BJ (cell line): ENCODE data around the gene HLA-G. TPM values are rescaled to one million over a fixed set of nuclear protein-coding genes. Genes with fewer than 3 reads are reported as not detected.

Experiments
- CTCF ChIA-PET: fragments of 350-600 bp; formaldehyde crosslinking; extraction: SDS; loops from one replicate; lab custom pipeline; 2021; ENCODE audit warnings: antibody characterized with exemption, inconsistent platforms; lab: Yijun Ruan, JAX
- POLR2A ChIA-PET: fragments of 300-600 bp; sonication (Branson Sonifier 250); formaldehyde crosslinking; extraction: SDS; loops from one replicate; lab custom pipeline; 2021; ENCODE audit warnings: antibody characterized with exemption; lab: Charles Lee
- DNase-seq: peaks from one replicate; pipeline ENCODE4 v3.0.0-alpha.2; 2011; ENCODE audit warnings: low read depth
- H3K27me3 ChIP-seq: 2 replicates; pipeline ENCODE4 v1.6.0; 2011; ENCODE audit warnings: low read length; ENCODE audit not compliant: control insufficient read depth, insufficient read depth
- H3K36me3 ChIP-seq: 2 replicates; pipeline ENCODE4 v1.5.1; 2011; ENCODE audit warnings: low read length; ENCODE audit not compliant: control insufficient read depth, insufficient read depth
- H3K4me3 ChIP-seq: 2 replicates; pipeline ENCODE4 v1.5.1; 2011; ENCODE audit warnings: low read depth, mild to moderate bottlenecking, control low read depth, low read length
- polyA plus RNA-seq: library from polyadenylated mRNA; depleted of rRNA; stranded (reverse); fragments of >200 nt; gene quantifications from 2 replicates; pipeline ENCODE4 v1.2.3, GENCODE V29; 2011
- TF ChIP-seq, protein P1 (sequence below): IDR thresholded peaks from 2 replicates; pipeline ENCODE4 v1.5.1; 2011; ENCODE audit warnings: low read depth, mild to moderate bottlenecking, control low read depth, inconsistent platforms, low read length, moderate library complexity; ENCODE audit not compliant: insufficient read depth

HLA-G gene
- polyA plus RNA-seq, 1 experiment = not detected

DNA sequence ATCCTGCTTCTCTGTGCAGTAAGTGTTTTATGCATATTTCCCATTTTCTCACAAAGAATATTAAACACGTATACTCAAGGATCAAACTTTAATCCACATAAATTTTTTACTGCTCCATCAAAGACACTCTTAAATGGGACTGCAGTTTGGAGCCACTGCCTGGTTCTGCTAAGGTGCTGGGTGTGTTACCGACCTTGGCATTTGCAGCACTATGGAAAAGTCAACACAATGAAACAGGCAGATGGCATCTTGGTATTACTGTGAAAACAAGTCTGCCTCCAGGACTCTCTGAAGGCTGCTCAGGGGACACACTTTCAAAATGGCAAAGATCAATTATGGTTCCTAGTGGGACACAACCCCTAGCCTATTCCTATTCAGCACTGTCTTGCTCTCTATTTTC, 17.3 kb upstream of the HLA-G start:
- no peak for DNase-seq
- CTCF ChIA-PET = no interaction called here
- peaks cover 2% of the 10 kb centered on the region; the same call in 1 of the 2 replicates for H3K27me3 ChIP-seq
- POLR2A ChIA-PET = no interaction called here
- TF ChIP-seq, protein P1, sequence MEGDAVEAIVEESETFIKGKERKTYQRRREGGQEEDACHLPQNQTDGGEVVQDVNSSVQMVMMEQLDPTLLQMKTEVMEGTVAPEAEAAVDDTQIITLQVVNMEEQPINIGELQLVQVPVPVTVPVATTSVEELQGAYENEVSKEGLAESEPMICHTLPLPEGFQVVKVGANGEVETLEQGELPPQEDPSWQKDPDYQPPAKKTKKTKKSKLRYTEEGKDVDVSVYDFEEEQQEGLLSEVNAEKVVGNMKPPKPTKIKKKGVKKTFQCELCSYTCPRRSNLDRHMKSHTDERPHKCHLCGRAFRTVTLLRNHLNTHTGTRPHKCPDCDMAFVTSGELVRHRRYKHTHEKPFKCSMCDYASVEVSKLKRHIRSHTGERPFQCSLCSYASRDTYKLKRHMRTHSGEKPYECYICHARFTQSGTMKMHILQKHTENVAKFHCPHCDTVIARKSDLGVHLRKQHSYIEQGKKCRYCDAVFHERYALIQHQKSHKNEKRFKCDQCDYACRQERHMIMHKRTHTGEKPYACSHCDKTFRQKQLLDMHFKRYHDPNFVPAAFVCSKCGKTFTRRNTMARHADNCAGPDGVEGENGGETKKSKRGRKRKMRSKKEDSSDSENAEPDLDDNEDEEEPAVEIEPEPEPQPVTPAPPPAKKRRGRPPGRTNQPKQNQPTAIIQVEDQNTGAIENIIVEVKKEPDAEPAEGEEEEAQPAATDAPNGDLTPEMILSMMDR = no peak
- H3K4me3 ChIP-seq = no peak overlapping the region
- H3K36me3 ChIP-seq = no peaks in the 10 kb centered on the region

DNA sequence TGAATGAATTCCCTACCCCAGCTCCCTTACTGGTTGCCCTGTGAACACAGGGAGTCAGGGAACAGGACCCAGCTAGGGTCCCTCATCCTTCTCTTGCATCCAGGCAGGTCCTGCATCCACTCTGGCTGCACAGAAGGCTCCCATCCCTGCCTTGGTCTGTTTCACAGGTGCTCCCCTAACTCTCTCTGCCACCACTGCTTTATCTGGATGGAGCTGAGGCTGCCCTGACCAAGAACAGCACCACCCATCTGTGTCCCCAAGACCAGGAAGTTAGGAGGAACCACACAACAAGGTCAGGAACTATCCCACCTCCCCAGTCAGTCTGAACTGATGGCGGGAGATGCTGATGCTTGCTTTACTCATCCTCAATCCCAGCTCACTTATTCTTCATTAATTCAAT, 16.2 kb upstream of the HLA-G start:
- Histone ChIP-seq H3K36me3 (no peaks in the 10 kb centered on the region), H3K27me3 (peaks cover 2% of the 10 kb centered on the region; the same call in 1 of the 2 replicates), H3K4me3 (no peak overlapping the region)
- TF ChIP-seq, protein P1 = no peak
- POLR2A ChIA-PET = no interaction called here
- CTCF ChIA-PET = no interaction called here
- DNase-seq = no peak

DNA sequence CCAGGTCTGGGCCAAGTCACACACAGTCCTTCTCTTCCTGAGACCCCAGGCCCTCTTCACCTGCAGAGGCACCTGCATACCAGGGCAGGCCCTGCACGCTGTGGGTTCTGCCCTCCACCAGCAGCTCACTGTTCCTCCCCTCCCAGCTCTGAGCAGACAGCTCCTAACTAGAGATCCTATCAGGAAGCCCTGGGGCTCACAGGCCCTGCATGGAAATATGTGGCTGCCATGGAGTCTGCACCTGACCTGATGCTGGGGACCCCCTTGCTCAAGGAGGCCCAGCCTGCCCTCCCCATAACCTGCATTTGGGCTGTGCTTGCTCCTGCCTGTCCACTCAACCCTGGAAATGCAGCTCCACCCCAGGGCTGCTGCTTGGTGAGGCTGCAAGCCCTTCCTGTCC, 14.6 kb upstream of the HLA-G start:
- DNase-seq = no peak
- peaks cover 2% of the 10 kb centered on the region; the same call in 1 of the 2 replicates for H3K27me3 ChIP-seq
- TF ChIP-seq, protein P1 = no peak
- H3K4me3 ChIP-seq = no peak overlapping the region
- no peaks in the 10 kb centered on the region for H3K36me3 ChIP-seq
- ChIA-PET CTCF (no interaction called here), POLR2A (no interaction called here)

DNA sequence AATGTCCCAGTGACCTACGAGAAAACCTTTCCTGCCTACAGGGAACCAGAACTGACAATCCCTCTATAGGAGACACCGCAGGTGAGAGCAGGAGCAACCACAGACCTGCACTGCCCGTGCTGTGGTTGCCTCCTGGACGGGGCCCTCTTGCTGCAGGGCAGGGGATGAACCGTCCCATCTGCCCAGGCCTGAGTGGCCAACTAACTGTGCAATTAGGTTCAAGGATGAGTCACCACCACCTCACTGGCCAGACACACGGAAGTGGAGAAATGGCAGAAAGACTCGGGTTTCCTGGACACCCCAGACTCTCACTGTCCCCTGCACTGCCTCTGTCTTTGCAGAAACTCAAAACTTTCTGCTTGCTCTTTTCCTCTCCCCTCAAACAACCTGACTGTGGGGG, 13.8 kb upstream of the HLA-G start:
- TF ChIP-seq, protein P1 = no peak
- DNase-seq = no peak
- Histone ChIP-seq H3K4me3 (no peak overlapping the region), H3K36me3 (no peaks in the 10 kb centered on the region), H3K27me3 (peaks cover 2% of the 10 kb centered on the region; the same call in 1 of the 2 replicates)
- ChIA-PET CTCF (no interaction called here), POLR2A (no interaction called here)

DNA sequence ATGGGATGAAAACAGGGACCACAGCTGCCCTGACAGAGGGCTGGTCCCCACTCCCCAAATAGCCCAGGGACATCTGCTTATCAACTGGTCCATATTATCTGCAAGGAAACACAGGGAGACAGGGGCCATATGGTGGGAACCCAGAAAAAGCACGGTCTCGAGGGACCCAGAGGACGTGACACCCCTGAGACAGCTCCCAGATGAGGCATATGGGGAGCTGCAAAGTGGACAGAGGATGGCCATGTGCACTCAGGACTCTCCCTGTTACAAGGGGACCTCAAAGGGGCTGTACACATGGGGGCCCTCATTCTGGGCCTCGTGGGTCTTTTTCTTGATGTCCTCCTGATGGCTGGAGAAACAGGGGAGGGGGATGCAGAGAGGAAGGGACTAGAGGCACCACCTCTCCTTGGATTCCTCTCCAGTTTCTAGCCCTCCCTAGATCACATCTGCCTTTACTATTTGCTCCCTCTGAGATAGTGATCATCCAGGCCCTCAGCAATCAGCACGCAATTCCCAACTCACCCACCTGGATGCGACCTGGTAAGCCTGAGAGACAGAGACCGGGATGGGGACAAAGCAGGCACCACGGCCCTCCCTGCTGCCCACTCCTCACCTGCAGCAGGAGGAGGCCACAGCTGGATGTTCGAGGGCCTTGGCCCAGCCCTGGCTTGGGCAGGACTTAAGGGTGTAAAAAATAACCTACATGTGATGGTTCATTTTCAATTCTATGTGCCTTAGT, 13.1 kb upstream of the HLA-G start:
- ChIA-PET POLR2A (no interaction called here), CTCF (no interaction called here)
- H3K4me3 ChIP-seq = no peak overlapping the region

More for the DNA sequence above, 13.1 kb upstream of the HLA-G start:
- no peaks in the 10 kb centered on the region for H3K36me3 ChIP-seq
- no peak for DNase-seq
- TF ChIP-seq, protein P1 = no peak
- H3K27me3 ChIP-seq = peaks cover 2% of the 10 kb centered on the region; the same call in 1 of the 2 replicates
